HG03095 (cell line): ENCODE data around the gene LMAN1L.

Source experiments
- ATAC-seq: cut with Tn5 transposase; IDR thresholded peaks from one replicate; pipeline ENCODE4 v1.9.1; 2021; ENCODE audit warnings: moderate library complexity; ENCODE audit not compliant: unreplicated experiment

Gene LMAN1L

GRCh38 chr15:74854453-74855022, 41.9 kb downstream of the LMAN1L start:
- ATAC-seq: no peak

GRCh38 chr15:74855857-74856256, 43.2 kb downstream of the LMAN1L start:
- ATAC-seq: no peak

- ATAC-seq: no peak
These were observed 43.9 kb downstream of the LMAN1L start for GRCh38 chr15:74856537-74856936.

GRCh38 chr15:74857082-74857655, 44.5 kb downstream of the LMAN1L start:
- ATAC-seq: peak; percentile 72

GRCh38 chr15:74857671-74858368, 45.2 kb downstream of the LMAN1L start:
- peak; percentile 4 for ATAC-seq

DNA sequence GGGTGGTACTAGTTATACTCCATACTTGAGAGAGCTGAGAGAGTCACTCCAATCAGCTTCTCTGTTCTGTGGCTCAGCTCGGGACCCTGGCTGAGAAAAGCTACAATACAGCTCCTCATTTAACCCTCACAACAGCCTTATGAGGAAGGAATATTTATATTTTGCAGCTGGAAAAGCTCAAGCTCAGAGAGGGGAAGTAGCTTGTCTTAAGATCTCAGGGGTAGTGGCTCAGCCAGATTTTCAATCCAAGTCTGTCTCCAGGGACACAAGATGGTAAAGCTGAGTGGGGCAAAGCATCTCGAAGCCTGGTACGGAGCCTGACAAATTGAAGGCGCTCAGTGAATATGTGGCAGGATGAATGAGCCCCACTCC, 45.7 kb downstream of the LMAN1L start:
- ATAC-seq: no peak

GRCh38 chr15:74863239-74864056, 50.8 kb downstream of the LMAN1L start:
- ATAC-seq: no peak

DNA sequence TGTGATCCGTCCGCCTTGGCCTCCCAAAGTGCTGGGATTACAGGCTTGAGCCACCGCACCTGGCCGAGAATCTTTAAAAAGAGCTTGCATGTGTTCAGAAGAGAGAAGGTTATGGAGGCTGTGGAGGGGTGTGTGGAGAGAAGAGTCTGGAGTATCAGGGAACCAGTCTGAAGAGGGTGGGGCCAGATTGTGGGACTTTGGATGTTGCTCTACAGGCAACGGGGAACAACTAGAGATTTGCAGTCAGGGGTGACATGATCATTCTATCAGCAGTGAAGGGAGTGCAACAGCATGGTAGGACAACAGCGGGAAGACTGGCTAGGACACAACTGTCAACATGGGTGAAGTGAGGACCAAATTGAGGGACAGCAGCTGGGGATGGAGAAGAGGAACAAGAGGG, 51.7 kb downstream of the LMAN1L start:
- ATAC-seq: no peak

DNA sequence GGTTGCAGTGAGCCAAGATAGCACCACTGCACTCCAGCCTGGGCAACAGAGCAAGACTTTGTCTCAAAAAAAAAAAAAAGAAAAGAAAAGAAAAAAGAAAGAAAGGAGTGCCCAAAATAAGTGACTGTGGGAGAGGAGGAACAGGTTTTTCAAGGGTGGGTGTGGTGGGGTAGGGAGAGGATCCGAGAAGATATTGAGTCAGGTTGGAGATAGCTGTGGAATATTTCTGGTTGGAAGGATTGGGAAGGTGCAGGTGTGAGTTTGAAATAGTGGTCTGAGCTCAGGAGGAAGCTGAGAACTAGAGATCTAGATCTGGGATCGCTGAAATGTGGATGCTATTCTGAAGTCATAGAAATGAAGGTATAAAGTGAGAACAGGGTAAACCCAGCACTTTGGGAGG, 52.7 kb downstream of the LMAN1L start:
- no peak for ATAC-seq

DNA sequence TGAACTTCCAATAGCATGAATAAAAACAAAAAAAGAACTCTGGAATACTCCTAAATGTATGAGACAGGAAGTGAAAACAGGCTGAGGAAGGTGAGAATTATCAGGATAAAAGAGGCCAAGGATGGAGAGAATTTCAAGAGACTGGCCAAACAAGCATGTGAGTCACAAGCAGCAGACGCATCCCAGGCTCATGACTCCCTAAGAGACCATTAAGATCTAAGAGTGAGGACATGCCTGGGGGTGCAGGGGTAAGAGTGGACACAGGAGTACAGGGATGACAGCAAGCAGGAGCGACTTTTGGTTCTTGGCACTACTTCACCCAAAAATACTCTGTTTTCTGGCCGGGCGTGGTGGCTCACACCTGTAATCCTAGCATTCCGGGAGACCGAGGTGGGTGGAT, 53.5 kb downstream of the LMAN1L start:
- ATAC-seq: no peak

DNA sequence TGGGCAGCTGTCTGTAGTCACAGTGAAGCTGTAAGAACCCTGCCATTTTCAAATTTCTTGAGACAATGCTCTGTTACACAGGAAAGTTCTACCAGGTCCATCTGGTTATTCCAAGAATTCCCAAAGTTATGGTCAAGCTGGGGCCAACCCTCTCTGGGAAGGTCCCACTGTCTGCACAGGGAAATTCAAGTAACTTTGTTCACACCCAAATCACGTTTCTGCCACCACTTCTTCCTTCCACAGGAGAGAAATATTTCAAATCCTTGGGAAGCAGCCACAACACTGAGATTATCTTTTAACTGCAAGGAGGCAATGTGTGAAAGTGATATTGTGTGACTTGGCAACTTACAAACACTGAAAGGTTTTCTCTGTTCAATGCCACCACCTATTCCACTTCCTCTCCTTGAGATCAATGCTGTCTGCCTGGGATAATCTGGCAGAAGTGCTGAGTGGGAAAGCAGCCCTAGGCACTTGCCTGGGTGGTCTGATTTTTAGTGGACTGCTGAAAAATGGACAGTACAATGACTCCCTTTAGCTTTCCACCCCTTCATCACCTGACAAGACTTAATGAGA, 54.9 kb downstream of the LMAN1L start:
- no peak for ATAC-seq

DNA sequence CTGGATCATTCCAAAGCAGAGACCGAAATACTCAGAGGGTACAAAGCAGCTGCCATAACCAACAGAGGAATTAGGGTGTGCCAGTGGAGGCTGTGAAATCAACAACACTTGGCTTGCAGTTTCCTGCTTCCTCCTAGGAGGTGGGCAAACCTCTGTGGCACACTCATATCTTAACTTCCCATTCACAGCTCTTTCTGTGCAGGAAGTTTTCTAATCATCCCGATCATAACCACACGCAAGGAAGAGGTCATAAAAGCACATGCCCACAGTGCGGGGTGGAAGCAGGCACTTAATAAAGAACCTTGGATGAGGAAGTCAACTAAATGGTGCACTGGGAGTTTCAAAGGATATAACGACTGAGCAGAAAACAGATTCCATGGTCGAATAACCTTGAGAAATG, 55.4 kb downstream of the LMAN1L start:
- no peak for ATAC-seq

- no peak for ATAC-seq
These were observed 56.7 kb downstream of the LMAN1L start for GRCh38 chr15:74869372-74869725.

- peak; percentile 52 for ATAC-seq
These were observed 57.2 kb downstream of the LMAN1L start for GRCh38 chr15:74869726-74870407.

GRCh38 chr15:74870436-74871215, 58.0 kb downstream of the LMAN1L start:
- no peak for ATAC-seq

DNA sequence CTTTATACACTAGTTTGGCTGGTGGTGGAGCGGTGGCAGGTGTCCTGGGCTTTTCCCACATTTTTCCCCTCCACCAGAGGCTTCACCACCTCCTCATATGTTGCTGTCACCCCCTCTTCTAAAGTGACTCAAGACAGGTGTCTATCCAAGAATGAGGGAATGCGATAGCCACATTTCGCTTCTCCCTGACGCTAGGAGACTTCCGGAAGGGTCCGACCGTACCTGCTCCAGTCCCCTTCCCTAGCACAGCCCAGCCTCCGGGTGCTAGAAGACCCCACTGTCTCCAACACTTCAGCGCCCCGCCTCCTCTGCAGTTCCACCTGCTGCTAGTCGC, 60.0 kb downstream of the LMAN1L start:
- ATAC-seq: no peak

- peak; percentile 63 for ATAC-seq
These were observed 60.6 kb downstream of the LMAN1L start, which contains the start of gene SCAMP2 for GRCh38 chr15:74873036-74873755. SCAMP2 (minus strand) TSS chr15:74873365; CDS start chr15:74873255, 110 bp downstream.

DNA sequence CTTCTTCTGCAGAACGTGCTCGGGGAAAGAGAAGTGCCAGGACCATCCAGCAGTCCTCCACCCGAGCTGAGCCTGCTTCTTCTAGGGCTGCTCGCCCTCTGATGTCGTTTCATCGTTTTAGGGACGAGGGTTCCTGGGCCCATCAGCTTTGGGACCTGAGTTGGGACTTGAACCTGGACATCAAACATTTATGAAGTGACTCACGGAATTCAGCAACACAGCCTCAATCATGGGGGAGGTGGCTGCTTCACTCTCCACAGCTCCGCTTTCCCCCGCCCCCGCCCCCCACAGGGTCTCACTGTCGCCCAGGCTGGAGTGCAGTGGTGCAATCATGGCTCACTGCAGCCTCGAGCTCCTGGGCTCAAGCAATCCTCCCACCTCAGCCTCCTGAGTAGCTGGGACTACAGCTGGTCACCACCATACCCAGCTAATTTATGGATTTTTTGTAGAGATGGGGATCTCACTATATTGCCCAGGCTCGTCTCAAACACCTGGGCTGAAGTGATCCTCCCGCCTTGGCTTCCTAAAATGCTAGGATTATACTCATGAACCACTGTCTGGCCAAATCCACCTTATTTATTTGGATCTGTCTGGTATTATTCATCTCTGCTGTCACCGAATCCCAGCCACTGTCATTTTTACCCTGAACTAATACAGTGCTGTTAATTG, 61.3 kb downstream of the LMAN1L start:
- ATAC-seq: no peak
